Testis (tissue), 2 donors: ENCODE results near the gene FSTL5.

ENCODE experiments used
- POLR2A ChIP-seq: fragments of 450-650 bp; IDR thresholded peaks from one replicate; pipeline ENCODE4 v1.6.1; 2017; ENCODE audit warnings: antibody characterized with exemption, mild to moderate bottlenecking, moderate library complexity
- TF ChIP-seq, protein P1 (sequence below), 3 experiments: fragments of 450-650 bp in 2 of 3; fragments of 200-600 bp in 1 of 3; sonication (generic) in 1 of 3; IDR thresholded peaks; one replicate each; pipeline ENCODE4 v1.5.1; 2016 to 2019; ENCODE audit warnings: antibody characterized with exemption in 3 of 3, mild to moderate bottlenecking in 2 of 3, moderate library complexity in 1 of 3

DNA sequence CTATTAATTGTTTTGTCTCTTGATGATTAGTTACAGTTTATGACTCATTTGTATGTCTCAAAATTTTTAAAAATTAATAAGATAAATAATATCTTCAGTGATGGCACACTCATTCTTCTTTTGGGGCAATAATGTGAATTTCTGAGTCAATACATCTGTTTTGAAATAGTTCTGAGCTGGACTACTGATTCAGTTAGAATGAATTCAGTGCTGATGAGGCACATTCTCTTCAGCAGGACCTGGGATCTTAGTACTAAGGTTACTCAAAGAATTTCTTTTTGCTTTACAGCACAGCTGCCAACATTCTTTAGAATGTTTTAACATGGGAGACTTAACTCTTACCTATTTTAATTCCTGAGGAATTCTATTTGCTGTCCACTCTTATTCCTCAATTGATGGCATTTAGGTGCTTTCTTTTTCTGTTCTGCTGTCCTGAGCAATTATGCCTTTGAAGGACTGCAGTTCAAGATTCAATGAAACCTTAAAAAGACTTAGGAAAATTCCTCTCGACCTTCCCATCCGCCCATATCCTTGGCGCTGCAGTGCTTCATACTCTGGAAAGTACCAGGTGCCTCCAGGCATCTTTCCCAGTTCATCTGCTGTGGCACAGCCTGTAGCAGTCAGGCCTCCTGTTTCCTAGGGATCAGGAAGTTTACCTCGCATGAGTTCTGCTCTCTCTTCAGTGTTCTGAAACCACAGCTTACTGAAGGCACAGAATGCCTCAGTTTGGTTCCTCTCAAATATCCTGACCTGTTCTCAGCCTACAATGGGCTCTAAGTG is 213.7 kb downstream of the FSTL5 start:
- TF ChIP-seq, protein P1, sequence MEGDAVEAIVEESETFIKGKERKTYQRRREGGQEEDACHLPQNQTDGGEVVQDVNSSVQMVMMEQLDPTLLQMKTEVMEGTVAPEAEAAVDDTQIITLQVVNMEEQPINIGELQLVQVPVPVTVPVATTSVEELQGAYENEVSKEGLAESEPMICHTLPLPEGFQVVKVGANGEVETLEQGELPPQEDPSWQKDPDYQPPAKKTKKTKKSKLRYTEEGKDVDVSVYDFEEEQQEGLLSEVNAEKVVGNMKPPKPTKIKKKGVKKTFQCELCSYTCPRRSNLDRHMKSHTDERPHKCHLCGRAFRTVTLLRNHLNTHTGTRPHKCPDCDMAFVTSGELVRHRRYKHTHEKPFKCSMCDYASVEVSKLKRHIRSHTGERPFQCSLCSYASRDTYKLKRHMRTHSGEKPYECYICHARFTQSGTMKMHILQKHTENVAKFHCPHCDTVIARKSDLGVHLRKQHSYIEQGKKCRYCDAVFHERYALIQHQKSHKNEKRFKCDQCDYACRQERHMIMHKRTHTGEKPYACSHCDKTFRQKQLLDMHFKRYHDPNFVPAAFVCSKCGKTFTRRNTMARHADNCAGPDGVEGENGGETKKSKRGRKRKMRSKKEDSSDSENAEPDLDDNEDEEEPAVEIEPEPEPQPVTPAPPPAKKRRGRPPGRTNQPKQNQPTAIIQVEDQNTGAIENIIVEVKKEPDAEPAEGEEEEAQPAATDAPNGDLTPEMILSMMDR (IDR thresholded peaks at IDR 0.05): no peak
- no peak for TF ChIP-seq POLR2A
